Measurements from ENCODE around the gene MRFAP1L1.

Gene MRFAP1L1

DNA sequence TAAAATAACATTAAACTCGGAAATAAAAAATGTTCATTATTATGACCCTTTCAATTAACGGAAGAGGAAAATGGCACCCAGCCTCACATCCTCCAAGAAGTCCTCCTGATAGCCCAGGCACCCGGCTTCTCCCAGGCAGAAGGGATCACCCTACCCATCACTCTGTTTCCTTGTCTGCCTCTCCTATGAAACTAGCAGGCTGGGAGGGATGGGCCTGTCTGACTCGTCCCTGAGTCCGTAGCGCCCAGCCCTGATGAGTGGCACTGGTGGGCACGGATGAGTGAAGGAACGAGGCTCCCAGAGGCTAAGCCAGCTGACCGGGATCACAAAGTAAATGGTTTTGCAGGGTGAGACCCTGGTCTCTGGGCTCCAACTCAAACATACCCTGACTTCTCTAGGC is 44.2 kb upstream of the MRFAP1L1 start:
- CTCF ChIA-PET = interaction anchor here (1.1 kb wide), 1 partner anchor 318 kb away, joined by 4 read pairs; no protein-coding TSS in a partner anchor
- Histone ChIP-seq H3K27ac (ENCODE audit: extremely low read depth, low read depth, low read length) (no peak overlapping the region), H3K36me3 (ENCODE audit: control insufficient read depth in 2 of 2, insufficient read depth in 1 of 2, low read length in 2 of 2) (no peaks in the 10 kb centered on the region), H3K9me3 (ENCODE audit: control insufficient read depth, insufficient read depth, low read depth, low read length) (no peaks in the 10 kb centered on the region), H3K4me3 (ENCODE audit: low read depth, low read length) (no peak overlapping the region), H3K4me1 (ENCODE audit: control insufficient read depth, insufficient read depth, low read length) (no peaks in the 10 kb centered on the region)
- POLR2A ChIA-PET = no interaction called here
- TF ChIP-seq, protein P1, sequence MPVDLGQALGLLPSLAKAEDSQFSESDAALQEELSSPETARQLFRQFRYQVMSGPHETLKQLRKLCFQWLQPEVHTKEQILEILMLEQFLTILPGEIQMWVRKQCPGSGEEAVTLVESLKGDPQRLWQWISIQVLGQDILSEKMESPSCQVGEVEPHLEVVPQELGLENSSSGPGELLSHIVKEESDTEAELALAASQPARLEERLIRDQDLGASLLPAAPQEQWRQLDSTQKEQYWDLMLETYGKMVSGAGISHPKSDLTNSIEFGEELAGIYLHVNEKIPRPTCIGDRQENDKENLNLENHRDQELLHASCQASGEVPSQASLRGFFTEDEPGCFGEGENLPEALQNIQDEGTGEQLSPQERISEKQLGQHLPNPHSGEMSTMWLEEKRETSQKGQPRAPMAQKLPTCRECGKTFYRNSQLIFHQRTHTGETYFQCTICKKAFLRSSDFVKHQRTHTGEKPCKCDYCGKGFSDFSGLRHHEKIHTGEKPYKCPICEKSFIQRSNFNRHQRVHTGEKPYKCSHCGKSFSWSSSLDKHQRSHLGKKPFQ (tag by site-specific recombination; IDR thresholded peaks at IDR 0.05) = no peak
- no peak for TF ChIP-seq ZNF19 (tag by site-specific recombination; IDR thresholded peaks at IDR 0.05; ENCODE audit: low read depth)

DNA sequence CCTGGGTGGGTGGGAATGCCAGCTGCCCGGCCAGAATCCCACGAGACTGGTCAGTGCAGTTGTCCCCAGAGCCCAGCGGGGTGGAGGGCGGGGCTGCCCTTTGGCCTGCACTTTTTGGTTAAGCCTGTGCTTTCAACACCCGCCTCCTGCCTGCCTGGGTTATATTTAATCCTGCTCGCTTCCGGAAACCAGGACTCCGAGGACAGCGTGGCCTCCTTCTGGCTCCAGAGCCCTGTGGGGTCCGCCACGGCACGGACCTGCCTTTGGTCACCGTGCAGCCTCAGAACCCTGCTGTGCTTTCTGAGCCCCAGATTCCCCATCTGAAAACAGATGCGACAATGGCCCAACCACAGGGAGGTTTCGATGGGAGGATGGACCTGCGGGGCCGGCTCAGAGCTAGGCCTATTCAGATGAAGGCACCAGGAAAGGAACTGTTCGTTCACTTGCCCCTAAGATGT is 43.5 kb upstream of the MRFAP1L1 start:
- Histone ChIP-seq H3K4me1 (ENCODE audit: control insufficient read depth, insufficient read depth, low read length) (no peaks in the 10 kb centered on the region), H3K4me3 (ENCODE audit: low read depth, low read length) (no peak overlapping the region), H3K27ac (ENCODE audit: extremely low read depth, low read depth, low read length) (no peak overlapping the region), H3K9me3 (ENCODE audit: control insufficient read depth, insufficient read depth, low read depth, low read length) (no peaks in the 10 kb centered on the region), H3K36me3 (ENCODE audit: control insufficient read depth in 2 of 2, insufficient read depth in 1 of 2, low read length in 2 of 2) (no peaks in the 10 kb centered on the region)
- CTCF ChIA-PET = interaction anchor here (1.1 kb wide), 1 partner anchor 318 kb away, joined by 4 read pairs; no protein-coding TSS in a partner anchor
- TF ChIP-seq ZNF558 (tag by site-specific recombination; IDR thresholded peaks at IDR 0.05) (no peak), RBAK (tag by site-specific recombination; IDR thresholded peaks at IDR 0.05) (no peak), EGR2 (tag by site-specific recombination; IDR thresholded peaks at IDR 0.05; ENCODE audit: low read depth) (no peak), ZNF555 (tag by site-specific recombination; conservative IDR thresholded peaks at IDR 0.05) (no peak), ZBTB21 (tag by site-specific recombination; IDR thresholded peaks at IDR 0.05) (no peak), ZNF366 (tag by site-specific recombination; conservative IDR thresholded peaks at IDR 0.05) (no peak), ZNF211 (tag by site-specific recombination; IDR thresholded peaks at IDR 0.05; ENCODE audit: low read depth) (no peak), ZNF560 (tag by site-specific recombination; IDR thresholded peaks at IDR 0.05; ENCODE audit: borderline replicate concordance) (no peak), ZNF544 (tag by site-specific recombination; IDR thresholded peaks at IDR 0.05) (no peak)
- TF ChIP-seq, protein P2, sequence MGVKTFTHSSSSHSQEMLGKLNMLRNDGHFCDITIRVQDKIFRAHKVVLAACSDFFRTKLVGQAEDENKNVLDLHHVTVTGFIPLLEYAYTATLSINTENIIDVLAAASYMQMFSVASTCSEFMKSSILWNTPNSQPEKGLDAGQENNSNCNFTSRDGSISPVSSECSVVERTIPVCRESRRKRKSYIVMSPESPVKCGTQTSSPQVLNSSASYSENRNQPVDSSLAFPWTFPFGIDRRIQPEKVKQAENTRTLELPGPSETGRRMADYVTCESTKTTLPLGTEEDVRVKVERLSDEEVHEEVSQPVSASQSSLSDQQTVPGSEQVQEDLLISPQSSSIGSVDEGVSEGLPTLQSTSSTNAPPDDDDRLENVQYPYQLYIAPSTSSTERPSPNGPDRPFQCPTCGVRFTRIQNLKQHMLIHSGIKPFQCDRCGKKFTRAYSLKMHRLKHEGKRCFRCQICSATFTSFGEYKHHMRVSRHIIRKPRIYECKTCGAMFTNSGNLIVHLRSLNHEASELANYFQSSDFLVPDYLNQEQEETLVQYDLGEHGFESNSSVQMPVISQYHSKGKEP (tag by site-specific recombination; IDR thresholded peaks at IDR 0.05) = no peak
- TF ChIP-seq, protein P3, sequence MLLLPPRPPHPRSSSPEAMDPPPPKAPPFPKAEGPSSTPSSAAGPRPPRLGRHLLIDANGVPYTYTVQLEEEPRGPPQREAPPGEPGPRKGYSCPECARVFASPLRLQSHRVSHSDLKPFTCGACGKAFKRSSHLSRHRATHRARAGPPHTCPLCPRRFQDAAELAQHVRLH (tag by site-specific recombination; IDR thresholded peaks at IDR 0.05) = no peak
- POLR2A ChIA-PET = no interaction called here

DNA sequence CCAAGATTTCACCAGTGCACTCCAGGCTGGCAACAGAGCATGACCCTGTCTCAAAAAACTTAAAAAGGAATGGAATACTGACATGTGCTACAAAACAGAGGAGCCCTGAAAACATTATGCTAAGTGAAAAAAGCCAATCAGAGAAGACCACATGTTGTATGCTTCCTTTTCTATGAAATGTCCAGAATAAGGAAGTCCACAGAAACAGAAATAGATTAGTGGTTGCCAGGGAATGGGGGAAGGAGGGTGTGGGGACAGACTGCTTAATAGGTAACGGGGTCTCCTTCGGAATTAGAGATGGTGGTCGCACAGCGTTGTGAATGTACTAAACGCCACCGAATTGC is 42.8 kb upstream of the MRFAP1L1 start:
- CTCF ChIA-PET = no interaction called here
- H3K9me3 ChIP-seq (ENCODE audit: control insufficient read depth, insufficient read depth, low read depth, low read length) = no peaks in the 10 kb centered on the region
- H3K36me3 ChIP-seq (ENCODE audit: control insufficient read depth in 2 of 2, insufficient read depth in 1 of 2, low read length in 2 of 2) = no peaks in the 10 kb centered on the region
- POLR2A ChIA-PET = no interaction called here
- H3K27ac ChIP-seq (ENCODE audit: extremely low read depth, low read depth, low read length) = no peak overlapping the region
- H3K4me1 ChIP-seq (ENCODE audit: control insufficient read depth, insufficient read depth, low read length) = no peaks in the 10 kb centered on the region
- H3K4me3 ChIP-seq (ENCODE audit: low read depth, low read length) = no peak overlapping the region
- TF ChIP-seq ZBTB8A (tag by site-specific recombination; IDR thresholded peaks at IDR 0.05) (no peak), BCL11B (tag by site-specific recombination; IDR thresholded peaks at IDR 0.05; ENCODE audit: low read depth) (no peak), ZFP69B (tag by site-specific recombination; IDR thresholded peaks at IDR 0.05) (no peak), KLF1 (tag by site-specific recombination; IDR thresholded peaks at IDR 0.05) (no peak), ZNF19 (tag by site-specific recombination; IDR thresholded peaks at IDR 0.05; ENCODE audit: low read depth) (no peak), ZNF146 (tag by site-specific recombination; IDR thresholded peaks at IDR 0.05) (no peak), ZNF660 (tag by site-specific recombination; IDR thresholded peaks at IDR 0.05) (no peak), IKZF3 (tag by site-specific recombination; IDR thresholded peaks at IDR 0.05) (no peak), KLF9 (tag by site-specific recombination; IDR thresholded peaks at IDR 0.05; ENCODE audit: low read depth) (no peak), ZNF350 (tag by site-specific recombination; IDR thresholded peaks at IDR 0.05) (no peak), ZNF155 (tag by site-specific recombination; IDR thresholded peaks at IDR 0.05) (no peak)
- TF ChIP-seq, protein P4, sequence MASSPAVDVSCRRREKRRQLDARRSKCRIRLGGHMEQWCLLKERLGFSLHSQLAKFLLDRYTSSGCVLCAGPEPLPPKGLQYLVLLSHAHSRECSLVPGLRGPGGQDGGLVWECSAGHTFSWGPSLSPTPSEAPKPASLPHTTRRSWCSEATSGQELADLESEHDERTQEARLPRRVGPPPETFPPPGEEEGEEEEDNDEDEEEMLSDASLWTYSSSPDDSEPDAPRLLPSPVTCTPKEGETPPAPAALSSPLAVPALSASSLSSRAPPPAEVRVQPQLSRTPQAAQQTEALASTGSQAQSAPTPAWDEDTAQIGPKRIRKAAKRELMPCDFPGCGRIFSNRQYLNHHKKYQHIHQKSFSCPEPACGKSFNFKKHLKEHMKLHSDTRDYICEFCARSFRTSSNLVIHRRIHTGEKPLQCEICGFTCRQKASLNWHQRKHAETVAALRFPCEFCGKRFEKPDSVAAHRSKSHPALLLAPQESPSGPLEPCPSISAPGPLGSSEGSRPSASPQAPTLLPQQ (tag by site-specific recombination; IDR thresholded peaks at IDR 0.05) = no peak
- TF ChIP-seq, protein P2 (tag by site-specific recombination; IDR thresholded peaks at IDR 0.05) = no peak
- TF ChIP-seq, protein P5, sequence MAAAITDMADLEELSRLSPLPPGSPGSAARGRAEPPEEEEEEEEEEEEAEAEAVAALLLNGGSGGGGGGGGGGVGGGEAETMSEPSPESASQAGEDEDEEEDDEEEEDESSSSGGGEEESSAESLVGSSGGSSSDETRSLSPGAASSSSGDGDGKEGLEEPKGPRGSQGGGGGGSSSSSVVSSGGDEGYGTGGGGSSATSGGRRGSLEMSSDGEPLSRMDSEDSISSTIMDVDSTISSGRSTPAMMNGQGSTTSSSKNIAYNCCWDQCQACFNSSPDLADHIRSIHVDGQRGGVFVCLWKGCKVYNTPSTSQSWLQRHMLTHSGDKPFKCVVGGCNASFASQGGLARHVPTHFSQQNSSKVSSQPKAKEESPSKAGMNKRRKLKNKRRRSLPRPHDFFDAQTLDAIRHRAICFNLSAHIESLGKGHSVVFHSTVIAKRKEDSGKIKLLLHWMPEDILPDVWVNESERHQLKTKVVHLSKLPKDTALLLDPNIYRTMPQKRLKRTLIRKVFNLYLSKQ (tag by site-specific recombination; IDR thresholded peaks at IDR 0.05; ENCODE audit: borderline replicate concordance) = no peak

All from HEK293 (cell line).